ENCODE results near the gene VMP1. TPM values are rescaled to one million over a fixed set of nuclear protein-coding genes. Genes with fewer than 3 reads are reported as not detected.

VMP1 gene
- total RNA-seq, 1 experiment from 2014 or later = 83.1 TPM

GRCh38 chr17:59846394-59847165 is 139.1 kb downstream of the VMP1 start:
- Histone ChIP-seq H4K8ac (replicated peaks; ENCODE audit: insufficient read length, low read depth, low read length) (no peak overlapping the region), H3K14ac (ENCODE audit: insufficient read depth, low read length) (peak overlapping the region; percentile 66; the same call in 1 of the 2 replicates), H2BK20ac (ENCODE audit: low read depth, low read length, poor library complexity, severe bottlenecking) (no peak overlapping the region), H4K20me1 (ENCODE audit: control insufficient read depth, insufficient read depth, insufficient read length) (no peaks in the 10 kb centered on the region), H3K23ac (ENCODE audit: insufficient read length, low read depth, low read length) (no peak overlapping the region), H3K4me1 (ENCODE audit: insufficient read depth, low read length) (peaks cover 7% of the 10 kb centered on the region), H3K4me2 (ENCODE audit: insufficient read depth, insufficient read length, low read length) (no peak overlapping the region), H3K79me2 (ENCODE audit: insufficient read depth, low read length) (no peaks in the 10 kb centered on the region), H3K9ac (ENCODE audit: extremely low read depth, insufficient read length, low read length) (no peak overlapping the region), H2AK5ac (ENCODE audit: insufficient read length, low read length) (no peak overlapping the region), H4K91ac (ENCODE audit: insufficient read length, low read depth, low read length) (no peak overlapping the region), H2AFZ (ENCODE audit: low read length) (no peak overlapping the region), H2BK5ac (ENCODE audit: insufficient read length, low read length) (no peak overlapping the region), H3K27ac (ENCODE audit: insufficient read length, low read depth, low read length) (peak overlapping the region; percentile 42), H3K23me2 (ENCODE audit: insufficient read length, low read depth, low read length, poor library complexity, severe bottlenecking) (no peaks in the 10 kb centered on the region), H2BK15ac (ENCODE audit: low read depth, low read length) (no peak overlapping the region), H3K9me3 (ENCODE audit: control insufficient read depth, low read depth, low read length) (no peaks in the 10 kb centered on the region), H2BK120ac (ENCODE audit: low read depth, low read length, poor library complexity, severe bottlenecking) (no peak overlapping the region), H3K18ac (ENCODE audit: insufficient read length, low read depth, low read length) (peak overlapping the region; percentile 50), H3K27me3 (ENCODE audit: insufficient read depth, low read length) (no peaks in the 10 kb centered on the region), H3T11ph (ENCODE audit: low read length) (no peak overlapping the region), H3K56ac (ENCODE audit: insufficient read length, low read depth, low read length) (no peak overlapping the region), H2BK12ac (ENCODE audit: insufficient read length, low read depth, low read length) (peak overlapping the region; percentile 79), H3K79me1 (ENCODE audit: insufficient read depth, low read depth, low read length, poor library complexity, severe bottlenecking) (no peaks in the 10 kb centered on the region), H3K4ac (ENCODE audit: low read depth, low read length) (no peak overlapping the region), H4K5ac (ENCODE audit: insufficient read length, low read depth, low read length) (no peak overlapping the region)
- Mint-ChIP-seq H3K4me3 (no peak overlapping the region; a peak in 1 of 5 replicates), H3K9me3 (no peaks in the 10 kb centered on the region), H3K4me1 (peaks cover 32 to 56% of the 10 kb centered on the region in 2 experiments), H3K27ac (peak overlapping the region; percentile 71 to 76 (median 71); a peak in 6 of 7 replicates), H3K27me3 (ENCODE audit: low read depth) (no peaks in the 10 kb centered on the region), H3K36me3 (ENCODE audit: insufficient read depth in 1 of 3, low read depth in 3 of 3) (peaks cover 12 to 14% (median 14%) of the 10 kb centered on the region in 3 experiments; a peak in 6 of 7 replicates)
- TF ChIP-seq CTCF (conservative IDR thresholded peaks at IDR 0.05) = no peak
- WGBS (ENCODE audit: extremely low coverage, insufficient read length, low lambda C conversion rate) = no CpG with 5 or more reads among the region's 7 CpGs
- peak; percentile 48 for DNase-seq

Data from H9 (cell line).